ENCODE data around the gene PGAM4.
"Not testable (repeated sequence)": the region's sequence is repeated elsewhere in the genome, so short reads cannot be mapped to it uniquely, and the experiment has no call there.

PGAM4 gene

GRCh38 chrX:77924320-77924859, 45.0 kb downstream of the PGAM4 start:
- DNase-seq, result no peak

DNA sequence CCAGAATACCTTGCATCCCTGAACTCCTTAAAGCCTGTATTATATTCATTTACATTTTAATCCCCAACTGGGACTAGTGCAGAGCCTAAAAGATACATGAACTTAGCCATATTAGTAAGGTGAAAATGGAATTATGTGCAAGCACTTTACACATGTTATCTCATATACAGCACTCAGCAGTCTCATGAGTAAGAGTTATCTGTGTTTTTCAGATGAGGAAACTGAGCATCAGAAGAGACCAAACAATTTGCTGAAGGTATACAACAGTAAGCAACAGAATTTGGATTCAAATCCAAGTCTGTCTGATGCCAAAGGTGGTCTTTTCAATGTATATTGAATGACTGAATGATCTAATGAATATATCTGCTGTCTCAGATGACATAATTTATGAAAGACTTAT, 46.7 kb downstream of the PGAM4 start:
- no peak for DNase-seq

- not testable (repeated sequence) for DNase-seq
Measured at GRCh38 chrX:77919370-77919769, 50.1 kb downstream of the PGAM4 start.

DNA sequence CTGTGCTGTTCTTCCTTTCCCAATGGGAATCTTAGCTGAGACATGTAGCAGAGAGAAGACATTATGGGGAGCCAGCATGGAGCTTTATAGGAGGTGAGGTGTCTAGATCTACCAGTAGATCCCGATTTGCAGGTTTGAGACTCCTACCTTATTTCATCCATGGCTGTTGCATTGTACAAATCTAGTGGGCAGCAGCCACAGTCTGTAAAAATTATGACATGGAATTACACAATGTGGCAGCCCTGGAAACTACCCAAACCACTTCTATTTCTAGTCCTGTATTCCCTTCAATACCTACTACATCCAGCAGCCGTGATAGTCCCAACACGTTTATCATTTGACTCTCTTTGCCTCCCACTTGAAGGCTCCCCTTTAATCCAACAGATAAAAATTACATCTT, 50.9 kb downstream of the PGAM4 start:
- DNase-seq, result no peak
